WTC11 (cell line): ENCODE results near the gene SLIT3.

Experiments used
- CBFB ChIP-seq: sonication (generic); formaldehyde crosslinking; IDR thresholded peaks from 2 replicates; pipeline ENCODE4 v1.8.1; 2022; ENCODE audit warnings: mild to moderate bottlenecking, low read depth, missing genetic modification reagents
- CREB1 ChIP-seq: sonication (generic); formaldehyde crosslinking; IDR thresholded peaks from 2 replicates; pipeline ENCODE4 v1.8.0; 2023; ENCODE audit warnings: mild to moderate bottlenecking, missing genetic modification reagents
- CTCF ChIP-seq: fragments of 200-600 bp; IDR thresholded peaks from 2 replicates; pipeline ENCODE4 v1.8.0; 2022; ENCODE audit warnings: antibody characterized with exemption
- ETV6 ChIP-seq: sonication (generic); formaldehyde crosslinking; IDR thresholded peaks from 2 replicates; pipeline ENCODE4 v1.8.1; 2022; ENCODE audit warnings: mild to moderate bottlenecking, missing genetic modification reagents
- NFE2L1 ChIP-seq: sonication (generic); formaldehyde crosslinking; IDR thresholded peaks from 2 replicates; pipeline ENCODE4 v1.8.1; 2023; ENCODE audit warnings: missing genetic modification reagents
- NR1H2 ChIP-seq: sonication (generic); formaldehyde crosslinking; IDR thresholded peaks from 2 replicates; pipeline ENCODE4 v1.9.0; 2021; ENCODE audit warnings: mild to moderate bottlenecking, moderate library complexity, missing genetic modification reagents
- RELA ChIP-seq: sonication (generic); formaldehyde crosslinking; IDR thresholded peaks from 2 replicates; pipeline ENCODE4 v1.8.1; 2022; ENCODE audit warnings: missing genetic modification reagents, mild to moderate bottlenecking, borderline replicate concordance
- USF2 ChIP-seq: sonication (generic); formaldehyde crosslinking; IDR thresholded peaks from 2 replicates; pipeline ENCODE4 v1.8.1; 2023; ENCODE audit warnings: mild to moderate bottlenecking, missing genetic modification reagents, moderate library complexity
- ZSCAN18 ChIP-seq: fragments of 250-450 bp; sonication (Bioruptor Pico); IDR thresholded peaks from 2 replicates; pipeline ENCODE4 v2.1.2; 2022; ENCODE audit warnings: mild to moderate bottlenecking, moderate library complexity

- TF ChIP-seq CTCF = no peak; the same call in 1 of the 2 replicates
- TF ChIP-seq CBFB (CRISPR knock-in tag) = no peak
- TF ChIP-seq USF2 (CRISPR knock-in tag) = no peak
- TF ChIP-seq NR1H2 (CRISPR knock-in tag) = no peak
- no peak for TF ChIP-seq NFE2L1 (CRISPR knock-in tag)
- no peak for TF ChIP-seq CREB1
- no peak for TF ChIP-seq ETV6 (CRISPR knock-in tag)
- TF ChIP-seq RELA (CRISPR knock-in tag) = no peak
- no peak for TF ChIP-seq ZSCAN18
These were observed 35.1 kb downstream of the SLIT3 start for GRCh38 chr5:169265888-169266287.
